Ascending aorta (tissue), 2 donors: ENCODE data around the gene ETNK1. TPM values are rescaled to one million over a fixed set of nuclear protein-coding genes. Genes with fewer than 3 reads are reported as not detected.

ENCODE experiments used
- DNase-seq, 2 donors: peaks; one replicate each; pipeline ENCODE4 v3.0.0-alpha.2; 2019; ENCODE audit warnings: low spot score in 2 of 2
- H3K27ac ChIP-seq, 2 donors: fragments of 200-600 bp; sonication (generic); one replicate each; pipeline ENCODE4 v1.5.1; 2016 to 2017; ENCODE audit warnings: mild to moderate bottlenecking in 1 of 2
- H3K27me3 ChIP-seq: fragments of 200-600 bp; sonication (generic); one replicate; pipeline ENCODE4 v1.5.1; 2017
- H3K36me3 ChIP-seq, 2 donors: fragments of 200-600 bp; sonication (generic); one replicate each; pipeline ENCODE4 v1.5.1; 2016
- H3K4me1 ChIP-seq, 2 donors: fragments of 200-600 bp; sonication (generic); one replicate each; pipeline ENCODE4 v1.5.1; 2016 to 2017; ENCODE audit warnings: mild to moderate bottlenecking in 1 of 2
- H3K4me3 ChIP-seq, 2 donors: fragments of 200-600 bp; sonication (generic); one replicate each; pipeline ENCODE4 v1.5.1; 2016 to 2017; ENCODE audit warnings: mild to moderate bottlenecking in 1 of 2
- H3K9me3 ChIP-seq, 2 donors: fragments of 200-600 bp; sonication (generic); one replicate each; pipeline ENCODE4 v1.5.1; 2016
- intact Hi-C: fragments of 100-400 bp; cut with DNase I; formaldehyde crosslinking; loops from one replicate; pipeline ENCODE4 v1.15.1; 2023
- total RNA-seq: library from RNA; depleted of rRNA; stranded (reverse); fragments of >200 nt; gene quantifications from one replicate; pipeline ENCODE4 v1.1.0, GENCODE V29; 2016
- TF ChIP-seq, protein P1 (sequence below), 3 experiments: fragments of 200-600 bp in 2 of 3; fragments of 450-650 bp in 1 of 3; sonication (generic) in 2 of 3; IDR thresholded peaks; one replicate each; pipeline ENCODE4 v1.5.1; 2016 to 2019; ENCODE audit warnings: antibody characterized with exemption in 3 of 3, mild to moderate bottlenecking in 1 of 3, moderate library complexity in 1 of 3

The ETNK1 gene
- total RNA-seq, 1 donor from 2014 or later = 13.9 TPM

GRCh38 chr12:22653791-22654190 is 28.8 kb downstream of the ETNK1 start:
- intact Hi-C loops = no loop called here
- Histone ChIP-seq H3K4me3 (no peak overlapping the region), H3K9me3 (no peaks in the 10 kb centered on the region), H3K4me1 (no peaks in the 10 kb centered on the region), H3K27ac (no peak overlapping the region), H3K27me3 (no peaks in the 10 kb centered on the region), H3K36me3 (no peaks in the 10 kb centered on the region)
- DNase-seq = no peak
- TF ChIP-seq, protein P1, sequence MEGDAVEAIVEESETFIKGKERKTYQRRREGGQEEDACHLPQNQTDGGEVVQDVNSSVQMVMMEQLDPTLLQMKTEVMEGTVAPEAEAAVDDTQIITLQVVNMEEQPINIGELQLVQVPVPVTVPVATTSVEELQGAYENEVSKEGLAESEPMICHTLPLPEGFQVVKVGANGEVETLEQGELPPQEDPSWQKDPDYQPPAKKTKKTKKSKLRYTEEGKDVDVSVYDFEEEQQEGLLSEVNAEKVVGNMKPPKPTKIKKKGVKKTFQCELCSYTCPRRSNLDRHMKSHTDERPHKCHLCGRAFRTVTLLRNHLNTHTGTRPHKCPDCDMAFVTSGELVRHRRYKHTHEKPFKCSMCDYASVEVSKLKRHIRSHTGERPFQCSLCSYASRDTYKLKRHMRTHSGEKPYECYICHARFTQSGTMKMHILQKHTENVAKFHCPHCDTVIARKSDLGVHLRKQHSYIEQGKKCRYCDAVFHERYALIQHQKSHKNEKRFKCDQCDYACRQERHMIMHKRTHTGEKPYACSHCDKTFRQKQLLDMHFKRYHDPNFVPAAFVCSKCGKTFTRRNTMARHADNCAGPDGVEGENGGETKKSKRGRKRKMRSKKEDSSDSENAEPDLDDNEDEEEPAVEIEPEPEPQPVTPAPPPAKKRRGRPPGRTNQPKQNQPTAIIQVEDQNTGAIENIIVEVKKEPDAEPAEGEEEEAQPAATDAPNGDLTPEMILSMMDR (IDR thresholded peaks at IDR 0.05) = no peak

DNA sequence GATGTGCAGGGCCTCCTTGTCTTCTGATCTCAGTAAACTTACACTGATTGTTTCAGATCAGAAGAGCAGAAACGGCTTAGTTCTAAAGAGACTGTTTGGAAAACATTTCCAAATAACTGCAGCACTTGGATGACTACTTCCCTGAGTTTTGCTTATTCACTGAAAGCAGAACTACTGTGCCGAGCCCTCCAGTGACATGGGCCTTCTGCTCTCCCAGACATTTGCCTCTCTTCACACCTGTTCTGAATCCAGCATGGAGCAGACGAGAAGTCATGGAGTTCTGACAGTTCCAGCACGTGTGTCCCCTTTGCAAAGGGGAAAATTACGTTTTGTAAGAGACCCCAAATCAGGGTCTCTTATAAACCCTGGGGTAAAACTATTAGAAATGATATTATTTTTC is 31.4 kb downstream of the ETNK1 start:
- TF ChIP-seq, protein P1 (IDR thresholded peaks at IDR 0.05) = no peak
- Histone ChIP-seq H3K27ac (no peak overlapping the region), H3K27me3 (no peaks in the 10 kb centered on the region), H3K4me1 (no peaks in the 10 kb centered on the region), H3K4me3 (no peak overlapping the region), H3K36me3 (peaks cover 3 to 5% of the 10 kb centered on the region in 2 donors), H3K9me3 (no peaks in the 10 kb centered on the region)
- intact Hi-C loops = no loop called here
- no peak for DNase-seq

GRCh38 chr12:22656831-22657230 is 31.9 kb downstream of the ETNK1 start:
- intact Hi-C loops = no loop called here
- H3K36me3 ChIP-seq = peaks cover 3 to 6% of the 10 kb centered on the region in 2 donors
- H3K4me3 ChIP-seq = no peak overlapping the region
- no peaks in the 10 kb centered on the region for H3K27me3 ChIP-seq
- no peak overlapping the region for H3K27ac ChIP-seq
- no peaks in the 10 kb centered on the region for H3K4me1 ChIP-seq
- H3K9me3 ChIP-seq = no peaks in the 10 kb centered on the region
- TF ChIP-seq, protein P1 (IDR thresholded peaks at IDR 0.05) = no peak
- DNase-seq = no peak

GRCh38 chr12:22657538-22657937 is 32.6 kb downstream of the ETNK1 start:
- no peaks in the 10 kb centered on the region for H3K27me3 ChIP-seq
- H3K4me3 ChIP-seq = no peak overlapping the region
- no peak for DNase-seq
- H3K4me1 ChIP-seq = no peaks in the 10 kb centered on the region
- no peak overlapping the region for H3K27ac ChIP-seq
- H3K36me3 ChIP-seq = peaks cover 3 to 6% of the 10 kb centered on the region in 2 donors
- TF ChIP-seq, protein P1 (IDR thresholded peaks at IDR 0.05) = no peak
- intact Hi-C loops = no loop called here
- H3K9me3 ChIP-seq = no peaks in the 10 kb centered on the region

GRCh38 chr12:22658214-22658613 is 33.2 kb downstream of the ETNK1 start:
- intact Hi-C loops = no loop called here
- TF ChIP-seq, protein P1 (IDR thresholded peaks at IDR 0.05) = no peak
- Histone ChIP-seq H3K27ac (no peak overlapping the region), H3K4me3 (no peak overlapping the region), H3K36me3 (peaks cover 3 to 6% of the 10 kb centered on the region in 2 donors), H3K9me3 (no peaks in the 10 kb centered on the region), H3K4me1 (no peaks in the 10 kb centered on the region), H3K27me3 (no peaks in the 10 kb centered on the region)
- DNase-seq = no peak

- TF ChIP-seq, protein P1 (IDR thresholded peaks at IDR 0.05) = no peak
- intact Hi-C loops = no loop called here
- no peak overlapping the region for H3K4me3 ChIP-seq
- no peaks in the 10 kb centered on the region for H3K4me1 ChIP-seq
- peaks cover 3 to 6% of the 10 kb centered on the region in 2 donors for H3K36me3 ChIP-seq
- H3K27me3 ChIP-seq = no peaks in the 10 kb centered on the region
- no peak for DNase-seq
- no peaks in the 10 kb centered on the region for H3K9me3 ChIP-seq
- no peak overlapping the region for H3K27ac ChIP-seq
Measured at GRCh38 chr12:22662356-22662755, 37.4 kb downstream of the ETNK1 start.
